Measurements from ENCODE around the gene RELT. TPM values are rescaled to one million over a fixed set of nuclear protein-coding genes. Genes with fewer than 3 reads are reported as not detected.

RELT gene
- total and polyA plus RNA-seq, 2 of the 13 experiments (the other 11 are each of a cell fraction or from before 2014, with no cell fraction given) = 2.5 to 4.7 TPM

- TF ChIP-seq EEA1 (CRISPR knock-in tag; IDR thresholded peaks at IDR 0.05; ENCODE audit: borderline replicate concordance) (no peak), ZNF878 (CRISPR knock-in tag; IDR thresholded peaks at IDR 0.05) (no peak), ZSCAN22 (CRISPR knock-in tag; IDR thresholded peaks at IDR 0.05) (no peak), PHF21A (CRISPR knock-in tag; IDR thresholded peaks at IDR 0.05) (peak; percentile 76), NFATC3 (CRISPR knock-in tag; IDR thresholded peaks at IDR 0.05) (no peak), SOX6 (IDR thresholded peaks at IDR 0.05) (no peak), SOX6 (CRISPR knock-in tag; IDR thresholded peaks at IDR 0.05) (peak; percentile 60; the same call in 1 of the 2 replicates), SATB2 (CRISPR knock-in tag; IDR thresholded peaks at IDR 0.05) (no peak), BORCS8-MEF2B (CRISPR knock-in tag; IDR thresholded peaks at IDR 0.05) (peak; percentile 37; the same call in 1 of the 2 replicates), THRA (CRISPR knock-in tag; IDR thresholded peaks at IDR 0.05; ENCODE audit: borderline replicate concordance) (peak; percentile 60; the same call in 1 of the 2 replicates), FOSL1 (CRISPR knock-in tag; IDR thresholded peaks at IDR 0.05; ENCODE audit: borderline replicate concordance) (no peak), GABPA (IDR thresholded peaks at IDR 0.05; ENCODE audit: low read depth, low read length) (no peak), GABPA (CRISPR knock-in tag; IDR thresholded peaks at IDR 0.05; ENCODE audit: low read depth) (no peak), ZNF879 (CRISPR knock-in tag; IDR thresholded peaks at IDR 0.05) (no peak), ZBTB25 (CRISPR knock-in tag; IDR thresholded peaks at IDR 0.05) (no peak), ATM (IDR thresholded peaks at IDR 0.05; ENCODE audit: borderline replicate concordance) (no peak), ATF4 (CRISPR knock-in tag; IDR thresholded peaks at IDR 0.05) (no peak), ZNF598 (CRISPR knock-in tag; IDR thresholded peaks at IDR 0.05; ENCODE audit: borderline replicate concordance) (no peak), SRSF4 (IDR thresholded peaks at IDR 0.05; ENCODE audit: low read depth, low read length, poor library complexity, severe bottlenecking) (no peak), NAIF1 (CRISPR knock-in tag; IDR thresholded peaks at IDR 0.05; ENCODE audit: borderline replicate concordance) (no peak), ZNF570 (CRISPR knock-in tag; IDR thresholded peaks at IDR 0.05; ENCODE audit: borderline replicate concordance) (no peak), HOXA9 (CRISPR knock-in tag; IDR thresholded peaks at IDR 0.05; ENCODE audit: borderline replicate concordance) (no peak), ZNF597 (CRISPR knock-in tag; IDR thresholded peaks at IDR 0.05) (no peak), ZKSCAN5 (CRISPR knock-in tag; IDR thresholded peaks at IDR 0.05) (no peak), ETS1 (CRISPR knock-in tag; IDR thresholded peaks at IDR 0.05) (no peak), ZEB1 (IDR thresholded peaks at IDR 0.05; ENCODE audit: insufficient replicate concordance, low read depth) (peak; percentile 82)
Observed at GRCh38 chr11:73331138-73331916, 44.9 kb upstream of the RELT start (continued).
